Keratinocyte (primary cell): Measurements from ENCODE around the gene FAM98A. TPM values are rescaled to one million over a fixed set of nuclear protein-coding genes. Genes with fewer than 3 reads are reported as not detected.

ENCODE experiments used
- DNase-seq: peaks from one replicate; pipeline ENCODE4 v3.0.0-alpha.2; 2011; ENCODE audit warnings: low read depth, missing footprints, low spot score
- FAIRE-seq: peaks from 2 replicates; lab custom pipeline; 2011; peaks lifted over from hg19 to GRCh38; lab: Jason Lieb, UNC
- H2AFZ ChIP-seq: 2 replicates; pipeline ENCODE4 v1.6.0; 2012; ENCODE audit warnings: low read length, control low read depth, inconsistent platforms; ENCODE audit not compliant: control insufficient read depth
- H3K27ac ChIP-seq: 2 replicates; pipeline ENCODE4 v1.5.1; 2011; ENCODE audit warnings: low read length; ENCODE audit not compliant: control insufficient read depth, insufficient read depth
- H3K27me3 ChIP-seq: 3 replicates; pipeline ENCODE4 v1.6.0; 2011; ENCODE audit warnings: low read length; ENCODE audit not compliant: control insufficient read depth, insufficient read depth; ENCODE audit errors: extremely low read depth
- H3K36me3 ChIP-seq, 2 experiments: 2 replicates in 1 of 2; 3 replicates in 1 of 2; pipeline ENCODE4 v1.5.1; 2011; ENCODE audit warnings: low read length in 2 of 2, mild to moderate bottlenecking in 1 of 2; ENCODE audit not compliant: control insufficient read depth in 2 of 2, insufficient read depth in 2 of 2; ENCODE audit errors: extremely low read depth in 1 of 2
- H3K4me1 ChIP-seq: 3 replicates; pipeline ENCODE4 v1.5.1; 2011; ENCODE audit warnings: low read length; ENCODE audit not compliant: control insufficient read depth, insufficient read depth; ENCODE audit errors: extremely low read depth
- H3K4me2 ChIP-seq: 3 replicates; pipeline ENCODE4 v1.6.0; 2011; ENCODE audit warnings: low read depth, low read length; ENCODE audit not compliant: control insufficient read depth, insufficient read depth; ENCODE audit errors: extremely low read depth
- H3K4me3 ChIP-seq, 3 experiments: fragments of 200-600 bp in 1 of 3; sonication (generic) in 1 of 3; 2 replicates in 2 of 3; 3 replicates in 1 of 3; pipeline ENCODE4 v1.5.1; 2011 to 2016; ENCODE audit warnings: low read length in 3 of 3, mild to moderate bottlenecking in 3 of 3, control low read depth in 2 of 3, inconsistent platforms in 1 of 3, low read depth in 1 of 3, mixed read lengths in 1 of 3, mixed run types in 1 of 3, moderate library complexity in 1 of 3; ENCODE audit not compliant: control insufficient read depth in 2 of 3, insufficient read depth in 2 of 3; ENCODE audit errors: extremely low read depth in 1 of 3
- H3K79me2 ChIP-seq: 2 replicates; pipeline ENCODE4 v1.6.0; 2012; ENCODE audit warnings: low read length; ENCODE audit not compliant: control insufficient read depth, insufficient read depth
- H3K9ac ChIP-seq: 3 replicates; pipeline ENCODE4 v1.6.0; 2011; ENCODE audit warnings: low read length; ENCODE audit not compliant: control insufficient read depth, insufficient read depth; ENCODE audit errors: extremely low read depth
- H3K9me1 ChIP-seq: 3 replicates; pipeline ENCODE4 v1.6.0; 2011; ENCODE audit warnings: low read length; ENCODE audit not compliant: control insufficient read depth, insufficient read depth; ENCODE audit errors: extremely low read depth
- H3K9me3 ChIP-seq: 2 replicates; pipeline ENCODE4 v1.5.1; 2012; ENCODE audit warnings: low read depth, low read length; ENCODE audit not compliant: control insufficient read depth
- H4K20me1 ChIP-seq: 3 replicates; pipeline ENCODE4 v1.6.0; 2011; ENCODE audit warnings: low read length; ENCODE audit not compliant: control insufficient read depth, insufficient read depth; ENCODE audit errors: extremely low read depth
- EZH2 ChIP-seq: IDR thresholded peaks from one replicate; pipeline ENCODE4 v1.6.1; 2012; ENCODE audit warnings: inconsistent platforms, mild to moderate bottlenecking, low read length, moderate library complexity
- dilution Hi-C: fragments of 300-500 bp; cut with MboI; formaldehyde crosslinking; loops from one replicate; pipeline ENCODE4 v1.7.0; 2020; ENCODE audit warnings: low sequenced_read_pairs; ENCODE audit not compliant: extremely low pct_ligation_motif_present
- polyA plus RNA-seq, 5 experiments: library from polyadenylated mRNA; depleted of rRNA in 3 of 5; stranded (reverse) in 3 of 5; stranded (forward) in 1 of 5; unstranded in 1 of 5; fragments of >200 nt; gene quantifications; 1 replicate in 1 of 5; 2 replicates in 3 of 5; 3 replicates in 1 of 5; pipeline versions ENCODE4 v1.2.1 to v1.2.3, GENCODE V29; 2011 to 2012; ENCODE audit warnings: missing spikeins in 2 of 5, low read depth in 1 of 5, low replicate concordance in 1 of 5
- TF ChIP-seq, protein P1 (sequence below), 3 experiments: IDR thresholded peaks in 1 of 3; conservative IDR thresholded peaks in 1 of 3; optimal IDR thresholded peaks in 1 of 3; 2 replicates in 2 of 3; 3 replicates in 1 of 3; pipeline versions ENCODE3 to v1.5.1; 2011; ENCODE audit warnings: low read length in 3 of 3, mild to moderate bottlenecking in 3 of 3, moderate library complexity in 2 of 3, control low read depth in 1 of 3, inconsistent platforms in 1 of 3; ENCODE audit not compliant: insufficient read depth in 2 of 3; ENCODE audit errors: extremely low read depth in 1 of 3

The FAM98A gene
- polyA plus RNA-seq, 1 donor (not counting 4 experiments of a cell fraction or from before 2014, with no cell fraction given) = 116 TPM

DNA sequence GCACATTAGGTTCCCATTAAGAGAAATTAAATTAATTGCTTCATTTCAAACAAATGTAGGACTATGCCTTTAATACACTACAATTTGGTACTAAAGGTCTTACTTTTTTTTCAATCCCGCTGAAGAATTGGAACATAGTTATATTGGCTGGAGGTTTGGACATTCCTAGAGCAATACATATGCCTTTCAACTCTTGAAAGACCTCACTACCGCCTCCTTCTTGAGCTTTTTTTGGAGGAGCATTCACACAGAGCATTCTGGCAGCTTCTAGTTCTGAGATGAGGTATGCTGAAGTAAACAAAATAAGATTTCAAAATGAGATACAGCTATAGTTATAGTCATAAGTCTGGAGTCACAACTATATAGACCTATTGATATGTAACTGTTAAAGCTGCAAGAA is 10.9 kb downstream of the FAM98A start:
- no peak for TF ChIP-seq EZH2
- TF ChIP-seq, protein P1, sequence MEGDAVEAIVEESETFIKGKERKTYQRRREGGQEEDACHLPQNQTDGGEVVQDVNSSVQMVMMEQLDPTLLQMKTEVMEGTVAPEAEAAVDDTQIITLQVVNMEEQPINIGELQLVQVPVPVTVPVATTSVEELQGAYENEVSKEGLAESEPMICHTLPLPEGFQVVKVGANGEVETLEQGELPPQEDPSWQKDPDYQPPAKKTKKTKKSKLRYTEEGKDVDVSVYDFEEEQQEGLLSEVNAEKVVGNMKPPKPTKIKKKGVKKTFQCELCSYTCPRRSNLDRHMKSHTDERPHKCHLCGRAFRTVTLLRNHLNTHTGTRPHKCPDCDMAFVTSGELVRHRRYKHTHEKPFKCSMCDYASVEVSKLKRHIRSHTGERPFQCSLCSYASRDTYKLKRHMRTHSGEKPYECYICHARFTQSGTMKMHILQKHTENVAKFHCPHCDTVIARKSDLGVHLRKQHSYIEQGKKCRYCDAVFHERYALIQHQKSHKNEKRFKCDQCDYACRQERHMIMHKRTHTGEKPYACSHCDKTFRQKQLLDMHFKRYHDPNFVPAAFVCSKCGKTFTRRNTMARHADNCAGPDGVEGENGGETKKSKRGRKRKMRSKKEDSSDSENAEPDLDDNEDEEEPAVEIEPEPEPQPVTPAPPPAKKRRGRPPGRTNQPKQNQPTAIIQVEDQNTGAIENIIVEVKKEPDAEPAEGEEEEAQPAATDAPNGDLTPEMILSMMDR (optimal IDR thresholded peaks at IDR 0.05 in 1 of 3, IDR thresholded peaks at IDR 0.05 in 1 of 3, conservative IDR thresholded peaks at IDR 0.05 in 1 of 3; ENCODE audit: extremely low read depth in 1 of 3, insufficient read depth in 2 of 3, low read length in 3 of 3) = no peak
- peaks cover 7 to 15% of the 10 kb centered on the region in 2 experiments for H3K36me3 ChIP-seq
- FAIRE-seq (no peak), DNase-seq (no peak)
- H3K27ac ChIP-seq = no peak overlapping the region
- H4K20me1 ChIP-seq = no peaks in the 10 kb centered on the region
- peaks cover 6% of the 10 kb centered on the region for H3K79me2 ChIP-seq
- dilution Hi-C loops = no loop called here
- H3K4me2 ChIP-seq = no peak overlapping the region
- no peaks in the 10 kb centered on the region for H3K9me1 ChIP-seq
- H3K4me1 ChIP-seq = no peaks in the 10 kb centered on the region
- H3K4me3 ChIP-seq = no peak overlapping the region
- no peak overlapping the region for H2AFZ ChIP-seq
- H3K9ac ChIP-seq = no peak overlapping the region
- H3K27me3 ChIP-seq = no peaks in the 10 kb centered on the region
- H3K9me3 ChIP-seq = no peaks in the 10 kb centered on the region

DNA sequence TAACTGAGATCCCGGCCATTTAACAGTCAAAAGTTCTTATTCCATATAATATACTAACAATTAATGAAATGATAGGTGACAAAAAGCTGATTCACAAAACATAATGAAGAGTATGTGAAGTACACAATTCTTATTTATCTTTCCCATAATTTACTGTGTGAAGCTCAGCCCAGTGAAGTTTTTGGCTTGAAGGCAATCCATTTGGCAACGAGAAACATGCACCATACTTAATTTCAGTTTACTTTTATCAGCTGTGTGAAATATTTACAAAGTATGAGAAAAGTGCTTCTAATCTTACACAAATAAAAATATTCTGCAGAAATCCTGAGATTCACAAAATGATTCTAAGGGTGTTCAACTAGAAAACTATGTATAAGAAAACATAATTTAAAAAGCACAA is 12.3 kb downstream of the FAM98A start:
- dilution Hi-C loops = no loop called here
- H3K9me1 ChIP-seq = no peaks in the 10 kb centered on the region
- no peak overlapping the region for H2AFZ ChIP-seq
- no peaks in the 10 kb centered on the region for H3K4me1 ChIP-seq
- no peak overlapping the region for H3K9ac ChIP-seq
- no peak for FAIRE-seq
- no peak for DNase-seq
- H3K27ac ChIP-seq = no peak overlapping the region
- TF ChIP-seq EZH2 = no peak
- TF ChIP-seq, protein P1 (optimal IDR thresholded peaks at IDR 0.05 in 1 of 3, IDR thresholded peaks at IDR 0.05 in 1 of 3, conservative IDR thresholded peaks at IDR 0.05 in 1 of 3; ENCODE audit: extremely low read depth in 1 of 3, insufficient read depth in 2 of 3, low read length in 3 of 3) = no peak
- H3K4me2 ChIP-seq = no peak overlapping the region
- no peaks in the 10 kb centered on the region for H4K20me1 ChIP-seq
- H3K79me2 ChIP-seq = peaks cover 1% of the 10 kb centered on the region
- no peaks in the 10 kb centered on the region for H3K27me3 ChIP-seq
- no peaks in the 10 kb centered on the region for H3K9me3 ChIP-seq
- peaks cover 7 to 9% of the 10 kb centered on the region in 2 experiments for H3K36me3 ChIP-seq
- no peak overlapping the region for H3K4me3 ChIP-seq
